ENCODE data around the gene SLC29A4. TPM values are rescaled to one million over a fixed set of nuclear protein-coding genes. Genes with fewer than 3 reads are reported as not detected.

The SLC29A4 gene
- total and polyA plus RNA-seq, 2 of the 4 experiments (the other 2 are of a cell fraction) = 2.3 to 7.6 TPM

DNA sequence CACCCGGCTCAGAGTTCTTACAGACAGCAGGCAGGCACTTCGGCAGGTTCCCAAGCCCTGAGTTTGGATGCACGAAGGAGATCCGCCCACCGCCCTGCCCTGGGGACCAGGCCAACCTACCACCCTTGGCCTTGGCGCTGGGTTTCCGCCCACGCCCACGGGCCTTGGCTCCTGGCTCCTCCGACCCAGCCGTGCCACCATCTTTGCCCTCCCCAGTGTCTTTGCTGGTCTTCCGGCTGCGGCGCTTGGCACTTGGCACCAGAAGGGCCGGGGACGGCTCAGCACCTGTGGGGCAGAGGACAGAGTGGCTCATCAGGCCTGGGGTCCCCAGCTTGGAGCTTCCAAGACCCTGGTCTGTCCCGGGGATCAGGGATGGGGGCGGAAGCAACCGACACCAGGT is 32.1 kb downstream of the SLC29A4 start:
- POLR2A ChIA-PET (ENCODE audit: unreplicated experiment) = no interaction called here

More for the DNA sequence above, 32.1 kb downstream of the SLC29A4 start:
- ATAC-seq (ENCODE audit: low read depth) (no peak), DNase-seq (no peak)
- Histone ChIP-seq H4K20me1 (ENCODE audit: insufficient read depth, low read length) (peaks cover 6% of the 10 kb centered on the region; the same call in 1 of the 2 replicates), H3K27ac (ENCODE audit: insufficient read depth, low read length) (no peak overlapping the region), H3K4me2 (ENCODE audit: low read depth, low read length) (no peak overlapping the region), H3K14ac (replicated peaks; ENCODE audit: low read depth, low read length) (no peak overlapping the region), H2BK20ac (ENCODE audit: low read depth, low read length) (no peak overlapping the region), H3K56ac (ENCODE audit: extremely low read depth, insufficient read depth, low read length) (no peak overlapping the region), H2AFZ (replicated peaks; ENCODE audit: low read length, poor library complexity) (no peak overlapping the region), H3K9me1 (ENCODE audit: insufficient read depth, low read length) (peaks cover 5% of the 10 kb centered on the region), H3K9ac (ENCODE audit: low read depth, low read length) (no peak overlapping the region), H4K8ac (ENCODE audit: low read depth in 2 of 2, low read length in 2 of 2) (no peak overlapping the region), H4K5ac (ENCODE audit: low read depth, low read length) (no peak overlapping the region), H2AK9ac (replicated peaks; ENCODE audit: low read depth, low read length, poor library complexity) (no peak overlapping the region), H3K9me3 (ENCODE audit: control insufficient read depth, insufficient read depth, low read length) (peaks cover 8% of the 10 kb centered on the region), H2AK5ac (ENCODE audit: low read depth, low read length) (no peak overlapping the region), H3K79me1 (ENCODE audit: low read depth in 1 of 2, low read length in 2 of 2) (peaks cover 5% of the 10 kb centered on the region in 2 experiments; a peak in 3 of 4 replicates), H3K23ac (ENCODE audit: low read depth, low read length) (no peak overlapping the region), H3K36me3 (ENCODE audit: control insufficient read depth, insufficient read depth, low read length) (peaks cover 67% of the 10 kb centered on the region), H2BK120ac (ENCODE audit: low read depth, low read length) (no peak overlapping the region), H3K4me3 (ENCODE audit: insufficient read depth, low read depth, low read length) (no peak overlapping the region), H3K18ac (ENCODE audit: low read depth, low read length) (no peak overlapping the region), H2BK5ac (ENCODE audit: low read depth, low read length, poor library complexity, severe bottlenecking) (no peak overlapping the region), H3K27me3 (ENCODE audit: control insufficient read depth, insufficient read depth, low read length) (no peaks in the 10 kb centered on the region), H3K4ac (ENCODE audit: low read depth, low read length) (no peak overlapping the region), H3K4me1 (ENCODE audit: control insufficient read depth, insufficient read depth, low read length) (no peaks in the 10 kb centered on the region), H4K91ac (ENCODE audit: insufficient read depth, low read depth, low read length) (no peak overlapping the region), H2BK15ac (ENCODE audit: low read depth, low read length) (no peak overlapping the region)
- 90% methylated on average over 8 of the region's 19 CpGs; no CpG with 5 or more reads in 1 of the 2 experiments for WGBS, 2 experiments (ENCODE audit: extremely low coverage in 2 of 2, insufficient read length in 1 of 2)
- in situ Hi-C loops (cut with MboI; ENCODE audit: low sequenced_read_pairs) (no loop called here), intact Hi-C loops (cut with micrococcal nuclease) (no loop called here), dilution Hi-C loops (cut with HindIII; ENCODE audit: low sequenced_read_pairs, unreplicated experiment) (no loop called here)
- TF ChIP-seq, protein P1, sequence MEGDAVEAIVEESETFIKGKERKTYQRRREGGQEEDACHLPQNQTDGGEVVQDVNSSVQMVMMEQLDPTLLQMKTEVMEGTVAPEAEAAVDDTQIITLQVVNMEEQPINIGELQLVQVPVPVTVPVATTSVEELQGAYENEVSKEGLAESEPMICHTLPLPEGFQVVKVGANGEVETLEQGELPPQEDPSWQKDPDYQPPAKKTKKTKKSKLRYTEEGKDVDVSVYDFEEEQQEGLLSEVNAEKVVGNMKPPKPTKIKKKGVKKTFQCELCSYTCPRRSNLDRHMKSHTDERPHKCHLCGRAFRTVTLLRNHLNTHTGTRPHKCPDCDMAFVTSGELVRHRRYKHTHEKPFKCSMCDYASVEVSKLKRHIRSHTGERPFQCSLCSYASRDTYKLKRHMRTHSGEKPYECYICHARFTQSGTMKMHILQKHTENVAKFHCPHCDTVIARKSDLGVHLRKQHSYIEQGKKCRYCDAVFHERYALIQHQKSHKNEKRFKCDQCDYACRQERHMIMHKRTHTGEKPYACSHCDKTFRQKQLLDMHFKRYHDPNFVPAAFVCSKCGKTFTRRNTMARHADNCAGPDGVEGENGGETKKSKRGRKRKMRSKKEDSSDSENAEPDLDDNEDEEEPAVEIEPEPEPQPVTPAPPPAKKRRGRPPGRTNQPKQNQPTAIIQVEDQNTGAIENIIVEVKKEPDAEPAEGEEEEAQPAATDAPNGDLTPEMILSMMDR (conservative IDR thresholded peaks at IDR 0.05; ENCODE audit: low read depth, low read length) = no peak
- no peak for TF ChIP-seq RAD21 (IDR thresholded peaks at IDR 0.05; ENCODE audit: low read length)
- no peak for TF ChIP-seq CEBPB (IDR thresholded peaks at IDR 0.05; ENCODE audit: low read depth, low read length)
- TF ChIP-seq MXI1 (IDR thresholded peaks at IDR 0.05; ENCODE audit: borderline replicate concordance, low read depth, low read length) = no peak
- TF ChIP-seq, protein P2, sequence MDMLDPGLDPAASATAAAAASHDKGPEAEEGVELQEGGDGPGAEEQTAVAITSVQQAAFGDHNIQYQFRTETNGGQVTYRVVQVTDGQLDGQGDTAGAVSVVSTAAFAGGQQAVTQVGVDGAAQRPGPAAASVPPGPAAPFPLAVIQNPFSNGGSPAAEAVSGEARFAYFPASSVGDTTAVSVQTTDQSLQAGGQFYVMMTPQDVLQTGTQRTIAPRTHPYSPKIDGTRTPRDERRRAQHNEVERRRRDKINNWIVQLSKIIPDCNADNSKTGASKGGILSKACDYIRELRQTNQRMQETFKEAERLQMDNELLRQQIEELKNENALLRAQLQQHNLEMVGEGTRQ (IDR thresholded peaks at IDR 0.05; ENCODE audit: low read depth, low read length) = no peak
- TF ChIP-seq SMC3 (IDR thresholded peaks at IDR 0.05; ENCODE audit: low read depth, low read length) = no peak
- TF ChIP-seq POLR2A (IDR thresholded peaks at IDR 0.05; ENCODE audit: low read depth, low read length) = no peak
- TF ChIP-seq RCOR1 (IDR thresholded peaks at IDR 0.05; ENCODE audit: insufficient replicate concordance, low read length) = no peak
- TF ChIP-seq NFE2L2 (IDR thresholded peaks at IDR 0.05; ENCODE audit: low read depth, low read length) = no peak
- TF ChIP-seq MAFK (IDR thresholded peaks at IDR 0.05; ENCODE audit: low read depth, low read length) = no peak
- TF ChIP-seq RFX5 (IDR thresholded peaks at IDR 0.05; ENCODE audit: low read depth, low read length) = no peak
- TF ChIP-seq, protein P3, sequence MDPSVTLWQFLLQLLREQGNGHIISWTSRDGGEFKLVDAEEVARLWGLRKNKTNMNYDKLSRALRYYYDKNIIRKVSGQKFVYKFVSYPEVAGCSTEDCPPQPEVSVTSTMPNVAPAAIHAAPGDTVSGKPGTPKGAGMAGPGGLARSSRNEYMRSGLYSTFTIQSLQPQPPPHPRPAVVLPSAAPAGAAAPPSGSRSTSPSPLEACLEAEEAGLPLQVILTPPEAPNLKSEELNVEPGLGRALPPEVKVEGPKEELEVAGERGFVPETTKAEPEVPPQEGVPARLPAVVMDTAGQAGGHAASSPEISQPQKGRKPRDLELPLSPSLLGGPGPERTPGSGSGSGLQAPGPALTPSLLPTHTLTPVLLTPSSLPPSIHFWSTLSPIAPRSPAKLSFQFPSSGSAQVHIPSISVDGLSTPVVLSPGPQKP (IDR thresholded peaks at IDR 0.05; ENCODE audit: borderline replicate concordance, low read depth, low read length) = no peak
- no peak for TF ChIP-seq CHD1 (IDR thresholded peaks at IDR 0.05; ENCODE audit: low read depth, low read length)
- TF ChIP-seq FOS (IDR thresholded peaks at IDR 0.05; ENCODE audit: low read depth, low read length) = no peak
- CTCF ChIA-PET = no interaction called here
- BruUV-seq (replicated peaks) = no TSS peak
